Cardiac fibroblast (primary cell): ENCODE data around the gene PAPSS2.
"Not testable (repeated sequence)": the region's sequence is repeated elsewhere in the genome, so short reads cannot be mapped to it uniquely, and the experiment has no call there.

Experiments
- DNase-seq, 2 donors: peaks; one replicate each; pipeline versions ENCODE4 v3.0.0 to v3.0.0-alpha.2; 2010; ENCODE audit warnings: low read depth in 2 of 2
- H3K4me3 ChIP-seq, 2 donors: replicated peaks in 1 of 2; 1 replicate in 1 of 2; 2 replicates in 1 of 2; pipeline ENCODE4 v1.5.1; 2011; ENCODE audit warnings: low read depth in 2 of 2, low read length in 2 of 2, mild to moderate bottlenecking in 2 of 2, moderate library complexity in 1 of 2
- TF ChIP-seq, protein P1 (sequence below): IDR thresholded peaks from one replicate; pipeline ENCODE4 v1.5.1; 2011; ENCODE audit warnings: low read depth, mild to moderate bottlenecking, low read length, inconsistent platforms

The PAPSS2 gene

DNA sequence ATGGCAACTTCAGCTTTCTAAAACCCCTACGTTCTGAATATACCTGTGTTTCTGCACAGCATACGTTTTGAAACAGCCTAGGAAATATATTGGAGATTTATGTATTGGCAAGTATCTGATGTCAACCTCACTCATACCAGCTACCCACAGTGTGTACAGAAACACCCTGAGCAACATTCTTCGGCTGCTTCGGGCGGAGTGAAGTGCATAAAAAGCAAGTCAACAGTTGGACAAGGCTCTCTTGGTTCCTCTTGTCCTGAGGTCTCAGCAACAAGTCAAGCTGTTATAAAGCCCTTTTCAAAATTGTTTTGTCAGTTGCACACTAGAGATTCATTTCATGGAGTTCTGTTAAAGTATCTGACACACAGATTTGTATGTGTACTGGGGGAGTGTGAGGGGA is 40.0 kb upstream of the PAPSS2 start:
- H3K4me3 ChIP-seq = no peak overlapping the region
- no peak for DNase-seq

DNA sequence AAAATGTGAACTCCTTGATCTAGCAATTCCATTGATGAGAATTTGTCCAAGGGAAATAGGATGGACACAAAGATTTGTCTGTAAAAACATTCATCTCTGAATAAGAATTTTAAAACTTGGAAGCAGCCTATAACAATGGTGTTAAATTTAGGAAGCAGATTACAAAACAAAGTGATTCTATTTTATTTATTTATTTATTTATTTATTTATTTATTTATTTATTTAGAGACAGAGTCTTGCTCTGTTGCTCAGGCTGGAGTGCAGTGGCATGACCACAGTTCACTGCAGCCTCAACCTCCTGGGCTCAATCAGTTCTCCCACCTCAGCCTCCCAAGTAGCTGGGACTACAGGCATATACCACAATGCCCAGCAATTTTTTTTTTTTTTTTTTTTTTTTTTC is 38.2 kb upstream of the PAPSS2 start:
- DNase-seq, H3K4me3 ChIP-seq: not testable (repeated sequence)

More for the DNA sequence above, 40.0 kb upstream of the PAPSS2 start:
- TF ChIP-seq, protein P1, sequence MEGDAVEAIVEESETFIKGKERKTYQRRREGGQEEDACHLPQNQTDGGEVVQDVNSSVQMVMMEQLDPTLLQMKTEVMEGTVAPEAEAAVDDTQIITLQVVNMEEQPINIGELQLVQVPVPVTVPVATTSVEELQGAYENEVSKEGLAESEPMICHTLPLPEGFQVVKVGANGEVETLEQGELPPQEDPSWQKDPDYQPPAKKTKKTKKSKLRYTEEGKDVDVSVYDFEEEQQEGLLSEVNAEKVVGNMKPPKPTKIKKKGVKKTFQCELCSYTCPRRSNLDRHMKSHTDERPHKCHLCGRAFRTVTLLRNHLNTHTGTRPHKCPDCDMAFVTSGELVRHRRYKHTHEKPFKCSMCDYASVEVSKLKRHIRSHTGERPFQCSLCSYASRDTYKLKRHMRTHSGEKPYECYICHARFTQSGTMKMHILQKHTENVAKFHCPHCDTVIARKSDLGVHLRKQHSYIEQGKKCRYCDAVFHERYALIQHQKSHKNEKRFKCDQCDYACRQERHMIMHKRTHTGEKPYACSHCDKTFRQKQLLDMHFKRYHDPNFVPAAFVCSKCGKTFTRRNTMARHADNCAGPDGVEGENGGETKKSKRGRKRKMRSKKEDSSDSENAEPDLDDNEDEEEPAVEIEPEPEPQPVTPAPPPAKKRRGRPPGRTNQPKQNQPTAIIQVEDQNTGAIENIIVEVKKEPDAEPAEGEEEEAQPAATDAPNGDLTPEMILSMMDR = no peak

DNA sequence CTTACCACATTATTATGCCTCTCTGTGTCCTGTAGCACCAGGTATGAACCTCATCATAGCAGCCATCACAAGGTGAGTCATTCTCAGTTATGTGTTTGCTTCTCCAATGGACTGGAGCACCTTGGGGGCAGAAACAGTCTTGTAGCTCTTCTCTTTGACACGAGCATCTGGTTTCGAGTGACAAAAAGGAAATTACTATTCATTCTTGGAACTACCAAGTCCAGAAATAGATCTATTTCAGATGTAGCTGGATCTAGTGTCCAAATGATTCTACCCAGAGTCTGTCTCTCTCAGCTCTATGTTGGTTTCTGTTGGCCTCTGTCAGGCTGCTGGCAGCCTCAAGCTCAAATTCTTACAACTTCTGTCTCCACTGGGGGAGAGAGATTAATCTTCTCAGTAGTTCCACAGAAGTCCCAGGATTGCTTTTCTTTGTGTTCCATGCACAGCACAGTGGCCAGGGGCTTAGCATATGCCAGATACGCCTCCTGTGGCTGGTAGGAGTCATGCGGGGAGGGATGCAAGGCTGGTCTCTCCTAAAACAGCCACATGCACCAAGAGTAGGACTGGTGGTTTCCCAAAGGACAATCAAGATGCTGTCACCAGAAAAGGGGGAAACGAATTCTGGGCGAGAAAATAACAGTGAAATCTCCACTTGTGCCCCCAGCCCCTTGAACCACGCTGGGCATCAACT is 37.2 kb upstream of the PAPSS2 start:
- DNase-seq = no peak

DNA sequence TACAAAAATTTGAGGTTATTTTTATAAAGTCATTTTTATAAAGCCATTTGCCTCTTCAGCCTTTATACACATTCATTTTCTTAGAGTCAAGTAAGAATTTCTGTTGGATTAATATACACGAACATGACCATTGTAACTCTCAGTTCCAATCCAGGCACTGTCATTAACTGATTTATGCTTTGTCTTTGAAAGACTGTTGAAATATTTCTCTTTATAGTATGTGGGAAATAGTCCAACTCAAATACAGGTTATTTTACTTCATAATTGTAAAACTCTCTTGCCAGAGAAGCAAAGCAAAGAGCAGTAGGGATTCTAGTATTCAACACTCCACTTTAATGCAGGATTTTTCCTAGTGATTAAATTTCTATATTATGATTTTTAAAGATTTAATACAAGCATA is 36.5 kb upstream of the PAPSS2 start:
- H3K4me3 ChIP-seq = no peak overlapping the region
- TF ChIP-seq, protein P1 = no peak
- DNase-seq = no peak

More for the DNA sequence above, 37.2 kb upstream of the PAPSS2 start:
- TF ChIP-seq, protein P1 = no peak
- no peak overlapping the region for H3K4me3 ChIP-seq

DNA sequence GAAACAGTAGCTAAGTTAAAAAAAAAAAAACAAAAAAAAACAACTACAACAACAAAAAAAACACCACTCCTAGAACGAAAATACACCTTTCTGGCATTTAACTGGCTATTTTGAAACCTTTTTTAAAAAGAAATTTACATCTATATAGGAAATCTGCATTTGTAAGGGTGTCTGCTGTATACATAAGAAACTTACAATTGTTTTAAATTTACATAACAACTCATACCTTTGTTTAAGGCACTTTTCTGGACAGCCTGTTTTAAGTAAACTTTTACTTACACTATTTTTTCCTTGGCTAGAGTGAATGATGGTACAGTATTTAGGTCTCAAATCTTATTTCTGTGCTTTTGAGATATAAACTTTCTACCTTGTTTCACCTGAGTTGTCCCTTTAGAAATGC is 34.0 kb upstream of the PAPSS2 start:
- TF ChIP-seq, protein P1 = no peak
- no peak for DNase-seq
- H3K4me3 ChIP-seq = no peak overlapping the region

DNA sequence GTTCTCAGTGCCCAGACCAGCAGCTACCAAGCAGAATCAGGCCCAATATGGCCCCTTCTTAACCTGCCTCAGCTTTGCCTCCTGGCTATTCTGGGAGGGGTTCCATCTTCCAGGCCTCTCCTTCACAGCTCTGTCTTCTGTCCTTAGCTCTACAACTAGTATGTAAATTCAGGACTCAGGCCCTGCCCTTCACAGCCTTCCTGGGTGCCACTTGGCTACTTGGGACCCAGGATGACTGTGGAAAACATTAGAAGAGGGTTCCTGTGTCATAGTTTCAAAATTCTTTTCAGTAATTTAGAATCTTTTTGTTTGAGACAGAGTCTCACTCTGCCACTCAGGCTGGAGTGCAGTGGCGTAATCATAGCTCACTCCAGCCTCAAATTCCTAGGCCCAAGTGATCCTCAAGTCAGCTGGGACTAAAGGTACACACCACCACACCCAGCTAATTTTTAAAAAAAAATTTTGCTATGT is 33.2 kb upstream of the PAPSS2 start:
- DNase-seq = no peak
- TF ChIP-seq, protein P1 = no peak
- H3K4me3 ChIP-seq = no peak overlapping the region

DNA sequence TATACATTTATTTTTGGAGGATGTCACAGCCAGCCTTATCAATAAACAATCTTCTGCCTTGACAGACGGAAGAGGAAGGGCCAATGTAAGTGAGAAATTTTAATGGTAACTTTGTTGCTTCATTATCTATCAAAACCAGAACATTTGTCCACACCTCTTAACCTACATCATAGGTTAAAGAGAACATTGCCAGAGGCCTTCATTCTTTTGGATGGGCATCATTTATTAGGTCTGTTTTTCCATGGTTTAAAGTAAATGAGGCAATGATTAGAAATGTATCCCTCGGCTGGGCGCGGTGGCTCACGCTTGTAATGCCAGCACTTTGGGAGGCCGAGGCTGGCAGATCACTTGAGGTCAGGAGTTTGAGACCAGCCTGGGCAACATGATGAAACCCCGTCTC is 29.5 kb upstream of the PAPSS2 start:
- TF ChIP-seq, protein P1 = no peak
- H3K4me3 ChIP-seq = no peak overlapping the region
- DNase-seq = no peak
